Measurements from ENCODE around the gene RNF222.
"Not testable (repeated sequence)": the region's sequence is repeated elsewhere in the genome, so short reads cannot be mapped to it uniquely, and the experiment has no call there.

Gene RNF222

GRCh38 chr17:8402921-8403536 is 5.4 kb upstream of the RNF222 start:
- no peak for ATAC-seq
- no peak for TF ChIP-seq ZFP30 (CRISPR knock-in tag; IDR thresholded peaks at IDR 0.05)

DNA sequence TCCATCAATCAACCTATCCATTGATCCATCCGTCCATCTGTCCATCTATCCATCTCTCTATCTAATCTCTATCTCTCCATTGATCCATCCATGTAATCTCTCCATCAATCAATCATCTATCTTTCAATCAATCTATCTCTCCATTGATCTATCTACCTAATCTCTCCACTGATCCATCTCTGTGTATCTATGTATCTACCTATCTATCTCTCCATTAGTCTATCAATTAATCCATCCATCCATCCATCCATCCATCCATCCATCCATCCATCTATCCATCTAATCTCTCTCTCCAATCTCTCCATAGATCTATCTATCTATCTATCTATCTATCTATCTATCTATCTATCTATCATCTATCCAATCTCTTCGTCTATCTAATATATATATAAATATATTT is 3.5 kb upstream of the RNF222 start:
- no peak for ATAC-seq
- TF ChIP-seq, protein P1, sequence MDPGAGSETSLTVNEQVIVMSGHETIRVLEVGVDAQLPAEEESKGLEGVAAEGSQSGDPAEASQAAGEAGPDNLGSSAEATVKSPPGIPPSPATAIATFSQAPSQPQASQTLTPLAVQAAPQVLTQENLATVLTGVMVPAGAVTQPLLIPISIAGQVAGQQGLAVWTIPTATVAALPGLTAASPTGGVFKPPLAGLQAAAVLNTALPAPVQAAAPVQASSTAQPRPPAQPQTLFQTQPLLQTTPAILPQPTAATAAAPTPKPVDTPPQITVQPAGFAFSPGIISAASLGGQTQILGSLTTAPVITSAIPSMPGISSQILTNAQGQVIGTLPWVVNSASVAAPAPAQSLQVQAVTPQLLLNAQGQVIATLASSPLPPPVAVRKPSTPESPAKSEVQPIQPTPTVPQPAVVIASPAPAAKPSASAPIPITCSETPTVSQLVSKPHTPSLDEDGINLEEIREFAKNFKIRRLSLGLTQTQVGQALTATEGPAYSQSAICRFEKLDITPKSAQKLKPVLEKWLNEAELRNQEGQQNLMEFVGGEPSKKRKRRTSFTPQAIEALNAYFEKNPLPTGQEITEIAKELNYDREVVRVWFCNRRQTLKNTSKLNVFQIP (CRISPR knock-in tag; IDR thresholded peaks at IDR 0.05; ENCODE audit: borderline replicate concordance, low read depth), result no peak
- no peak for TF ChIP-seq OSR1 (CRISPR knock-in tag; IDR thresholded peaks at IDR 0.05)

DNA sequence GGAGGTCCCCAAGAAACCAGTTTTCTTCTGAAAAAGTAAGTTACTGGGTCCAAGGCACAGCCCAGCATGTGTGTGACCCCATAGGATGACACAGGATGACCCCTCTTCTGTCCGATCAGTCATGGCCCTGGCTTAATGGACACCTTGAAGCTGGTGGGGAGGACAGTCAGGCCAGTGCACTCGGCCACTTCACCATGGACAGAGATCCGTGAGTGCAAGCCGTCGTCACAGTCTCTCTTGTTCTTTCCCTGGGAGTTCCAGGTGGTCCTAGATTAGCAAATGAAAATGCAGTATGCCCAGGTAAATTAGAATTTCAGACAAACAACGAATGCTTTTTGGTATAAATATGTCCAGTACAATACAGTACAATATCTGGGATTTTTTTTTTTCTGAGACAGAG is 1.4 kb upstream of the RNF222 start:
- ATAC-seq, result no peak

DNA sequence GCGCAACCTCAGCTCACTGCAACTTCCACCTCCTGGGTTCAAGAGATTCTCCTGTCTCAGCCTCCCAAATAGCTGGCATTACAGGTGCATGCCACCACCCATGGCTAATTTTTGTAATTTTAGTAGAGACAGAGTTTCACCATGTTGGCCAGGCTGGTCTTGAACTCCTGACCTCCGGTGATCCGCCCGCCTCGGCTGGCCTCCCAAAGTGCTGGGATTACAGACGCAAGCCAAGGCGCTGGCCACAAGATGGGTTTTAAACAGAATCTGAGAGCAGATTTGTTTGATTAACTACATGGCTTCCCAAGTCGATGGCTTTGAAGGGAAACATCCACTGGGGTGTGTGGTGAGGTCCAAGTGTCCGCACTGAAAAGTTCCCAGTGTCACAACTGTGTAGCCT is 3.1 kb downstream of the RNF222 start:
- not testable (repeated sequence) for ATAC-seq

More for the DNA sequence above, 1.4 kb upstream of the RNF222 start:
- TF ChIP-seq ZNF70 (CRISPR knock-in tag; IDR thresholded peaks at IDR 0.05) (no peak), TOX (CRISPR knock-in tag; IDR thresholded peaks at IDR 0.05; ENCODE audit: borderline replicate concordance) (no peak), ZC3H10 (CRISPR knock-in tag; IDR thresholded peaks at IDR 0.05) (no peak), CSDC2 (CRISPR knock-in tag; IDR thresholded peaks at IDR 0.05) (no peak), ZNF8 (CRISPR knock-in tag; IDR thresholded peaks at IDR 0.05) (no peak)
- TF ChIP-seq, protein P2, sequence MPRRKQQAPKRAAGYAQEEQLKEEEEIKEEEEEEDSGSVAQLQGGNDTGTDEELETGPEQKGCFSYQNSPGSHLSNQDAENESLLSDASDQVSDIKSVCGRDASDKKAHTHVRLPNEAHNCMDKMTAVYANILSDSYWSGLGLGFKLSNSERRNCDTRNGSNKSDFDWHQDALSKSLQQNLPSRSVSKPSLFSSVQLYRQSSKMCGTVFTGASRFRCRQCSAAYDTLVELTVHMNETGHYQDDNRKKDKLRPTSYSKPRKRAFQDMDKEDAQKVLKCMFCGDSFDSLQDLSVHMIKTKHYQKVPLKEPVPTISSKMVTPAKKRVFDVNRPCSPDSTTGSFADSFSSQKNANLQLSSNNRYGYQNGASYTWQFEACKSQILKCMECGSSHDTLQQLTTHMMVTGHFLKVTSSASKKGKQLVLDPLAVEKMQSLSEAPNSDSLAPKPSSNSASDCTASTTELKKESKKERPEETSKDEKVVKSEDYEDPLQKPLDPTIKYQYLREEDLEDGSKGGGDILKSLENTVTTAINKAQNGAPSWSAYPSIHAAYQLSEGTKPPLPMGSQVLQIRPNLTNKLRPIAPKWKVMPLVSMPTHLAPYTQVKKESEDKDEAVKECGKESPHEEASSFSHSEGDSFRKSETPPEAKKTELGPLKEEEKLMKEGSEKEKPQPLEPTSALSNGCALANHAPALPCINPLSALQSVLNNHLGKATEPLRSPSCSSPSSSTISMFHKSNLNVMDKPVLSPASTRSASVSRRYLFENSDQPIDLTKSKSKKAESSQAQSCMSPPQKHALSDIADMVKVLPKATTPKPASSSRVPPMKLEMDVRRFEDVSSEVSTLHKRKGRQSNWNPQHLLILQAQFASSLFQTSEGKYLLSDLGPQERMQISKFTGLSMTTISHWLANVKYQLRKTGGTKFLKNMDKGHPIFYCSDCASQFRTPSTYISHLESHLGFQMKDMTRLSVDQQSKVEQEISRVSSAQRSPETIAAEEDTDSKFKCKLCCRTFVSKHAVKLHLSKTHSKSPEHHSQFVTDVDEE (CRISPR knock-in tag; IDR thresholded peaks at IDR 0.05), result no peak

DNA sequence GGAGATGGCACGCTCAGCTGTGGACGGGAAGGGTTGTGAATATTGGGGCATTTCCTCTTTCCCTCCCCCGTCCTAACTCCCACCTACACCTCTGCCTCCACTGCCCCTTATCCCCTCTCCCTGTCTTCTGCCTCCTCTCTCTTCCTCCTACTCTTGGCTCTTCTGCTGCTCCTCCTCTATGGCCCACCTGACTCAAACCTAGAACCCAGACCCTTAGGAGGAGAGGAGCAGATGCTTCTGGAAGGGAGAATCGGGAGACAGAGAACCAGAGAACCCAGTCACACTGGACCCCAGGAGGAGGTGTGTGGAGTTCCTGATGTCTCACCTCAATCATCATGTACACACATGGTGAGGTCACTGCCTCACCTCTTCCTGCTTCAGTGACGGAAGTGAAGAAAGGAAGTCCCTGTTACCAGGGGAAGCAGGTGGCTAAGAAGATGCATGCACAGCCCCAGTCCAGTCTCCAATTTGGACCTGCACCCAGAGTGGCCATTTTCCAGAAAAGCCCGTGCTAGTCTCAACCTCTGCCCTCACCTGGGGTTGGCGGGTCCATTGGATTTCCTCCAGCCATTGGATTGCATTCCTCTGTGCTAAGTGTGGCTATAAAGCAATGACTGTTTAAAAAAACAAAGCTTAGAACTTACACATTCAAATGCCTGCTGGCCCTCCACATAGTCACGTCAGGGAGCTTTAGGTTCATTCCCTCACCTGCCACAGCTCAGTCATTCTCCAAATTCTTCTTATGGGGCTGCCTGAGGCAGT is 4.0 kb downstream of the RNF222 start:
- TF ChIP-seq, protein P3, sequence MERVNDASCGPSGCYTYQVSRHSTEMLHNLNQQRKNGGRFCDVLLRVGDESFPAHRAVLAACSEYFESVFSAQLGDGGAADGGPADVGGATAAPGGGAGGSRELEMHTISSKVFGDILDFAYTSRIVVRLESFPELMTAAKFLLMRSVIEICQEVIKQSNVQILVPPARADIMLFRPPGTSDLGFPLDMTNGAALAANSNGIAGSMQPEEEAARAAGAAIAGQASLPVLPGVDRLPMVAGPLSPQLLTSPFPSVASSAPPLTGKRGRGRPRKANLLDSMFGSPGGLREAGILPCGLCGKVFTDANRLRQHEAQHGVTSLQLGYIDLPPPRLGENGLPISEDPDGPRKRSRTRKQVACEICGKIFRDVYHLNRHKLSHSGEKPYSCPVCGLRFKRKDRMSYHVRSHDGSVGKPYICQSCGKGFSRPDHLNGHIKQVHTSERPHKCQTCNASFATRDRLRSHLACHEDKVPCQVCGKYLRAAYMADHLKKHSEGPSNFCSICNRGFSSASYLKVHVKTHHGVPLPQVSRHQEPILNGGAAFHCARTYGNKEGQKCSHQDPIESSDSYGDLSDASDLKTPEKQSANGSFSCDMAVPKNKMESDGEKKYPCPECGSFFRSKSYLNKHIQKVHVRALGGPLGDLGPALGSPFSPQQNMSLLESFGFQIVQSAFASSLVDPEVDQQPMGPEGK (CRISPR knock-in tag; IDR thresholded peaks at IDR 0.05; ENCODE audit: borderline replicate concordance), result no peak
- TF ChIP-seq ESRRG (CRISPR knock-in tag; IDR thresholded peaks at IDR 0.05) (no peak), ZC3H10 (CRISPR knock-in tag; IDR thresholded peaks at IDR 0.05) (no peak)
- TF ChIP-seq, protein P1 (CRISPR knock-in tag; IDR thresholded peaks at IDR 0.05; ENCODE audit: borderline replicate concordance, low read depth), result no peak
- ATAC-seq, result no peak

DNA sequence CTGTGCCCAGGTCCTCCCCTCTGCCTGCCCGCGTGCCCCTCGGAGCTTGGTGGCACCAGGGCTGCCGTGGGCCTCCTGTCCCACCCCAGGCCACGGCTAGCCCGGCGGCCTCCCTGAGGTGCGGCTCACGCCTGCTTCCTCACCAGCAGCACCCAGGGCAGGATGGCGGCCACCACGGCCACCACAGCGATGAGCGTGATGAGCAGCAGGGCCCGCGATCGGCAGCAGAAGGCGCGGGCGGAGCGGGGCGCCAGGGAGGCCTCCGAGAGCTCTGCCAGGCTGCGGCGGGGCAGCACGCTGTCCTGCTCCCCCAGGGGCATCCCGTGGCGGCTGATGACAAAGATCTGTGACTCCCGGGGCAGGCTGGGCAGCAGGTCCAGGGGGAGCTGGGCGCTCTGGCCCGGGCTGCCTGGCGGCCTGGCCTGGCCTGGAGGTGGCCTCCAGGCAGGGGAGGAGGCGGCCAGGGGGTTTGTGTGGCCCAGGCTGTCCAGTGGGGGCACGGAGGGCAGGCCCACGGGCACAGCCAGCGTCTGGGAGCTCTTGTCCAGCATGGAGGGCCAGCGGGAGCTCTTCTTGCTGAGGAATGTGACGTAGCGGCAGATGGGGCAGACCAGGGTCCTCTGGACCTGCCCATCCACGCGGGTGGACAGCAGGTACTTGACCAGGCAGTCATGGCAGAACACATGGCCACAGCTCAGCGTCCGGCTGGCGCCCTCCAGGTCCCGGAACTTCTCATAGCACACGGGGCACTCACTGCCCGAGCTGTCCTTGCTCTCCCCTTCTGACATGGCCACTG is 4.8 kb downstream of the RNF222 start:
- ATAC-seq, result peak; percentile 31
- no peak for TF ChIP-seq ZC3H10 (CRISPR knock-in tag; IDR thresholded peaks at IDR 0.05)
- no peak for TF ChIP-seq ZFP3 (CRISPR knock-in tag; IDR thresholded peaks at IDR 0.05)
- no peak for TF ChIP-seq TCF4 (CRISPR knock-in tag; IDR thresholded peaks at IDR 0.05; ENCODE audit: borderline replicate concordance)
- TF ChIP-seq, protein P2 (CRISPR knock-in tag; IDR thresholded peaks at IDR 0.05), result no peak
- TF ChIP-seq OSR1 (CRISPR knock-in tag; IDR thresholded peaks at IDR 0.05), result no peak
- TF ChIP-seq CSRNP3 (CRISPR knock-in tag; IDR thresholded peaks at IDR 0.05), result no peak
- TF ChIP-seq, protein P4, sequence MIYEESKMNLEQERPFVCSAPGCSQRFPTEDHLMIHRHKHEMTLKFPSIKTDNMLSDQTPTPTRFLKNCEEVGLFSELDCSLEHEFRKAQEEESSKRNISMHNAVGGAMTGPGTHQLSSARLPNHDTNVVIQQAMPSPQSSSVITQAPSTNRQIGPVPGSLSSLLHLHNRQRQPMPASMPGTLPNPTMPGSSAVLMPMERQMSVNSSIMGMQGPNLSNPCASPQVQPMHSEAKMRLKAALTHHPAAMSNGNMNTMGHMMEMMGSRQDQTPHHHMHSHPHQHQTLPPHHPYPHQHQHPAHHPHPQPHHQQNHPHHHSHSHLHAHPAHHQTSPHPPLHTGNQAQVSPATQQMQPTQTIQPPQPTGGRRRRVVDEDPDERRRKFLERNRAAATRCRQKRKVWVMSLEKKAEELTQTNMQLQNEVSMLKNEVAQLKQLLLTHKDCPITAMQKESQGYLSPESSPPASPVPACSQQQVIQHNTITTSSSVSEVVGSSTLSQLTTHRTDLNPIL (CRISPR knock-in tag; IDR thresholded peaks at IDR 0.05; ENCODE audit: low read depth), result no peak
- TF ChIP-seq CSDC2 (CRISPR knock-in tag; IDR thresholded peaks at IDR 0.05), result no peak

Data from SK-N-SH treated with all-trans-retinoic acid at 6 μM for 48 hours (cell line).